Stimulated activated CD4-positive, alpha-beta T cell treated with anti-CD3 and anti-CD28 coated beads, Interleukin-1b, Interleukin-23, amount 100 ng/mL, for 48 hours (primary cell): Measurements from ENCODE around the gene COIL.

Source experiments
- DNase-seq: peaks from one replicate; pipeline ENCODE4 v3.0.0-alpha.2; 2020

Gene COIL

GRCh38 chr17:56933151-56933745 is 27.6 kb downstream of the COIL start:
- no peak for DNase-seq

GRCh38 chr17:56930739-56931337 is 30.0 kb downstream of the COIL start:
- DNase-seq = no peak

- DNase-seq = no peak
These were observed 31.4 kb downstream of the COIL start for GRCh38 chr17:56929362-56929969.

- no peak for DNase-seq
These were observed 32.3 kb downstream of the COIL start for GRCh38 chr17:56928586-56928985.

GRCh38 chr17:56926704-56927103 is 34.1 kb downstream of the COIL start:
- no peak for DNase-seq

GRCh38 chr17:56926270-56926669 is 34.6 kb downstream of the COIL start:
- DNase-seq = no peak

GRCh38 chr17:56925088-56925487 is 35.8 kb downstream of the COIL start:
- DNase-seq = no peak

GRCh38 chr17:56919717-56920116 is 41.1 kb downstream of the COIL start:
- no peak for DNase-seq

GRCh38 chr17:56918916-56919315 is 41.9 kb downstream of the COIL start:
- no peak for DNase-seq

- DNase-seq = no peak
These were observed 43.1 kb downstream of the COIL start for GRCh38 chr17:56917559-56918296.

- DNase-seq = no peak
These were observed 46.1 kb downstream of the COIL start for GRCh38 chr17:56914581-56915273.

- peak; percentile 89 for DNase-seq
These were observed 46.8 kb downstream of the COIL start, which contains the start of gene TRIM25 for GRCh38 chr17:56913867-56914580. TSS of gene TRIM25 (minus strand) at chr17:56914049. CDS start at chr17:56913988, 61 bp downstream.

GRCh38 chr17:56913353-56913866 is 47.4 kb downstream of the COIL start:
- DNase-seq = no peak

GRCh38 chr17:56913000-56913311 is 47.9 kb downstream of the COIL start:
- no peak for DNase-seq

GRCh38 chr17:56912105-56912999 is 48.5 kb downstream of the COIL start:
- no peak for DNase-seq

- DNase-seq = no peak
These were observed 50.2 kb downstream of the COIL start for GRCh38 chr17:56910509-56911235.

GRCh38 chr17:56909742-56910508 is 50.9 kb downstream of the COIL start:
- no peak for DNase-seq

GRCh38 chr17:56908001-56908542 is 52.8 kb downstream of the COIL start:
- peak; percentile 39 for DNase-seq

- DNase-seq = no peak
These were observed 57.3 kb downstream of the COIL start for GRCh38 chr17:56903560-56903959.
